GM06990 (cell line): ENCODE measurements around the gene TMEM132E.

Experiments
- DNase-seq: peaks from one replicate; pipeline ENCODE4 v3.0.0-alpha.2; 2011; ENCODE audit not compliant: insufficient read length; ENCODE audit errors: extremely low read depth
- H3K27me3 ChIP-seq: replicated peaks from 2 replicates; pipeline ENCODE4 v1.6.0; 2011; ENCODE audit warnings: low read length; ENCODE audit not compliant: control insufficient read depth, insufficient read depth
- H3K36me3 ChIP-seq: 2 replicates; pipeline ENCODE4 v1.5.1; 2011; ENCODE audit warnings: low read length; ENCODE audit not compliant: control insufficient read depth, insufficient read depth
- H3K4me3 ChIP-seq: replicated peaks from 2 replicates; pipeline ENCODE4 v1.5.1; 2011; ENCODE audit warnings: low read depth, mild to moderate bottlenecking, control low read depth, low read length
- TF ChIP-seq, protein P1 (sequence below): IDR thresholded peaks from 2 replicates; pipeline ENCODE4 v1.5.1; 2011; ENCODE audit warnings: low read length, control low read depth, mild to moderate bottlenecking, inconsistent platforms; ENCODE audit not compliant: insufficient read depth, poor library complexity, severe bottlenecking

The TMEM132E gene

DNA sequence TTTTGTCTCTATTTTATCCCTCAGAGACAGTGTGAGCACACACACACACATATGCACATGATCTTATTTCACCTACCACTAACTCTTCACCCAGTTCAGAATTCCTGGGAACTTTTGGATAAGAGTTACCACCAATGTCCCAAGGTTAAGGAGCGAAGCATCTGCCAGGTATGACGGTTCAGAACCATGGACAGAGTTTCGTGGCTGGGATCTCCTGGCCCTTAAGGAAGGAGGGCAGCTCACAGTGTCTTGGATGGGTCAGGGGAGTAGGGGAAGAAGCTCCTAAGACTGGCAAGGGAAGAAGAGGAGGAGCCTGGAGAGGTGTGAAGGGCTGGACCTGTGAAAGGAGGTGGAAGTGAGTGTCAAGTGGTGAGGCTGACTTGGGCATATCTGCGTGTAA lies 23.0 kb upstream of the TMEM132E start:
- Histone ChIP-seq H3K36me3 (no peaks in the 10 kb centered on the region), H3K27me3 (no peaks in the 10 kb centered on the region; the same call in none of the 2 replicates), H3K4me3 (no peak overlapping the region)
- TF ChIP-seq, protein P1, sequence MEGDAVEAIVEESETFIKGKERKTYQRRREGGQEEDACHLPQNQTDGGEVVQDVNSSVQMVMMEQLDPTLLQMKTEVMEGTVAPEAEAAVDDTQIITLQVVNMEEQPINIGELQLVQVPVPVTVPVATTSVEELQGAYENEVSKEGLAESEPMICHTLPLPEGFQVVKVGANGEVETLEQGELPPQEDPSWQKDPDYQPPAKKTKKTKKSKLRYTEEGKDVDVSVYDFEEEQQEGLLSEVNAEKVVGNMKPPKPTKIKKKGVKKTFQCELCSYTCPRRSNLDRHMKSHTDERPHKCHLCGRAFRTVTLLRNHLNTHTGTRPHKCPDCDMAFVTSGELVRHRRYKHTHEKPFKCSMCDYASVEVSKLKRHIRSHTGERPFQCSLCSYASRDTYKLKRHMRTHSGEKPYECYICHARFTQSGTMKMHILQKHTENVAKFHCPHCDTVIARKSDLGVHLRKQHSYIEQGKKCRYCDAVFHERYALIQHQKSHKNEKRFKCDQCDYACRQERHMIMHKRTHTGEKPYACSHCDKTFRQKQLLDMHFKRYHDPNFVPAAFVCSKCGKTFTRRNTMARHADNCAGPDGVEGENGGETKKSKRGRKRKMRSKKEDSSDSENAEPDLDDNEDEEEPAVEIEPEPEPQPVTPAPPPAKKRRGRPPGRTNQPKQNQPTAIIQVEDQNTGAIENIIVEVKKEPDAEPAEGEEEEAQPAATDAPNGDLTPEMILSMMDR: no peak
- no peak for DNase-seq

DNA sequence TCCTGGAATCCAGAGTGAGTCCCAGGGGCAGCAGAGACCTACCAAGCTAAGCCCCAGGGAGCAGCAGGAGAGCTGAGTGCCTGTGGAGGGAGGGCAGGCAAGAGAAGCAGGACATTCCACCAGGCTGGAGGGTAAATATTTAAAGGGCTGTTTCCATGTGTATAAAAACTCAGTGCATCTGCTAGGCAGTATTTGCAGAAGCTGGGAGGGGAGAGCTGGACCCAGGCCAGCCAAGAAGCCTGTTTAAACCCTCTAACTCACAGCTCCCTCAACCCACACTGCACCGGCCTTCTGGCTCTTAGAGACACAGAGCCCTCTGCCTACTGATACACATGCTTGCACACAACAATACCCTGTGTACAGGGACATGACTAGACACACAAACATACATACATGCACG lies 22.5 kb upstream of the TMEM132E start:
- Histone ChIP-seq H3K27me3 (no peaks in the 10 kb centered on the region; the same call in none of the 2 replicates), H3K36me3 (no peaks in the 10 kb centered on the region), H3K4me3 (no peak overlapping the region)
- TF ChIP-seq, protein P1: no peak
- no peak for DNase-seq

DNA sequence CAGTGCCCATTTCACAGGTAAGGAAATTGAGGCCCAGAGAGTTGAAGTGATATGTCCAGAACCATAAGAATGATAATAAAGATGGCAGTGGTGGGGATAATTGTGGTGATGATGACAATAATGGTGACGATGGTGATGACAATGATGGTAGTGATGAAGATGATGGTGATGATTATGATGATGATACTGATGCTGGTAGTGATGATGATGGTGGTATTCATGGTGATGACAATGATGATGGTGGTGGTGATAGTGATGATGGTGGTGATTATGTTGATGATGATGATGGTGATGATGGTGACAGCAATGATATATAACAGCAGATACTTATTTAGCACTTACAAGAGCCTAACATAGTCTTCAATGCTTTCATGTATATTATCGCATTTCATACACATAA lies 18.1 kb upstream of the TMEM132E start:
- no peak for DNase-seq
- TF ChIP-seq, protein P1: no peak
- H3K4me3 ChIP-seq: no peak overlapping the region
- no peaks in the 10 kb centered on the region for H3K36me3 ChIP-seq
- no peaks in the 10 kb centered on the region for H3K27me3 ChIP-seq

DNA sequence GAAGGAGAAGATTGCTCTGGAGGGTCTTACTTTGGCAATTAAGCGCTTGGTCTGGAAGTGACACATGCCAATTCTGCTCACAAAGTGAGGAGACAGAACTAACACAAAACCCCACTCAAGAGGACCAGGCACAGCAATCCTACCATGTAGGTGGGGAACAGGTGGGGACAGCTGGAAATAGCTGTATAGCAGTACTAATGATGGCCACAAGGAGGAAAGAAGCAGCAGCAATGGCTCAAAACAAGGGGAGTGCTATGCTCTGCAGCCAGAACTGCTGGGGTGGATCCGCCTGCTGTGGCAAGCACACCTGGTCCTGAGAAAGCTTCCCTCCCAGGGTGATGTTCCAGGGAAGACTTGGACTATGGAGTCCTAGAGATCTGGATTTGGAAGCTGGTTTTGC lies 17.0 kb upstream of the TMEM132E start:
- Histone ChIP-seq H3K4me3 (no peak overlapping the region), H3K27me3 (no peaks in the 10 kb centered on the region), H3K36me3 (no peaks in the 10 kb centered on the region)
- TF ChIP-seq, protein P1: peak; percentile 39
- no peak for DNase-seq

DNA sequence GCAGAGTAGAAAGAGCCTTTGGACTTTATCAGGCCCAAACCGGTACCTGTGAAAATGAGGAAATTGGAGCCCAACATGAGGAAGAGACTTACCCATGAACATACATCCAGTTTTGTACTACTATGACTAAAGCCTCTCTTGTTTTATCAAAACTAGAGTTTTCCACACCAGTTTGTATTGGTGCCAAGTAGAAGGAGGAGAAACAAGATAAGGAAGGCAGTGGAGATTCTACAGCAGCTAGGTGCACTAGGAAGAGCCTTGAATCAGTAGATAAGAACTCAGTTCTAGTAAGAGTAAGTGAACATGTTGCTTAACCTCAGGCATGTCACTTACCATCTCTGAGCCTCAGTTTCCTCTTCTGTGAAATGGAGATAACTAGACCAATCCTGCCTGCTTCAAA lies 13.7 kb upstream of the TMEM132E start:
- DNase-seq: no peak
- TF ChIP-seq, protein P1: no peak
- Histone ChIP-seq H3K4me3 (no peak overlapping the region), H3K36me3 (no peaks in the 10 kb centered on the region), H3K27me3 (peaks cover 2% of the 10 kb centered on the region; the same call in 1 of the 2 replicates)

DNA sequence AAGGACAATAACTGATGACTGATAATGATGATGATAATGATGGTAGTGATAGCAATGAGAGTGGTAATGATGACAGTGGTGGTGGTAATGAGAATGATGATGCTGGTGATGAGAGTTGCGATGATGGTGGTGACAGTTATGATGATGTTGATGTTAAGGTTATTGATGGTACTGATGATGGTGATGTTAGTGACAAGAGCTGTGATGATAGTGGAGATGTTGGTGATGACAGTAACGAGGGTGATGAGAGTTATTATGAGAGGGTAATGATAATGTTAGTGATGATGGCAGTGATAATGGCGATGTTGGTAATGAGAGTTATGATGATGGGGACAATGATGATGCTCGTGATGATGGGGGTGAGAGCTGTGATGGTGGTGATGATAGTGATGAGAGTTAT lies 13.2 kb upstream of the TMEM132E start:
- H3K4me3 ChIP-seq: no peak overlapping the region
- DNase-seq: no peak
- H3K36me3 ChIP-seq: no peaks in the 10 kb centered on the region
- TF ChIP-seq, protein P1: no peak
- H3K27me3 ChIP-seq: peaks cover 2% of the 10 kb centered on the region; the same call in 1 of the 2 replicates
